Neuron (in vitro differentiated cells): ENCODE data around the gene AMER1.
"Not testable (repeated sequence)": the region's sequence is repeated elsewhere in the genome, so short reads cannot be mapped to it uniquely, and the experiment has no call there.

Experiments
- H2AFZ ChIP-seq: one replicate; pipeline ENCODE4 v1.6.1; 2013; ENCODE audit warnings: low read depth, mild to moderate bottlenecking, inconsistent platforms, low read length, moderate library complexity
- H3K27me3 ChIP-seq: one replicate; pipeline ENCODE4 v1.6.1; 2013; ENCODE audit warnings: low read length; ENCODE audit not compliant: insufficient read depth
- H3K36me3 ChIP-seq: one replicate; pipeline ENCODE4 v1.6.1; 2013; ENCODE audit warnings: low read length; ENCODE audit not compliant: insufficient read depth
- H3K4me1 ChIP-seq: one replicate; pipeline ENCODE4 v1.6.1; 2013; ENCODE audit warnings: low read length; ENCODE audit not compliant: insufficient read depth
- H3K4me3 ChIP-seq: 2 replicates; pipeline ENCODE4 v1.5.1; 2013; ENCODE audit warnings: mild to moderate bottlenecking, low read length, moderate library complexity
- H3K9me3 ChIP-seq: one replicate; pipeline ENCODE4 v1.6.1; 2013; ENCODE audit warnings: low read length

AMER1 gene

DNA sequence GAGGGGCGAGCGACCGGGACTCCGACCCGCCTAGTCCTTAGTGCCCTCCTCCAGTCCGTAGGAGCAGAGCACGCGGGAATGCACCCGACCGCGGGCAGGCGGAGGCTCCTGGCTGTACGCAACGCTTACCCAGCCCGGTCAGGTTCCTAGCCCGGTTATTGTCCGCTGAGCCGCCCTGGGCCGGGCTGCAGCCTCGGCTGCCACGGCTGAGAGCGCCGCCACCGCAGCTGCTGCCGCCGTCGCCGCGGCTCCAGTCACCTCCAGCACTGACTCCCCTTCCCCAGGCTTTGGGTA is at the start of gene AMER1:
Gene AMER1 (minus strand): TSS at position 268 of the 294 bp plus-strand sequence. CDS start 12,422 bp downstream, outside the sequence.
- H2AFZ ChIP-seq, result peak within 1 kb of the TSS; percentile 55
- H3K4me3 ChIP-seq, result peak within 1 kb of the TSS; percentile 77
- no peaks in the 10 kb centered on the region for H3K27me3 ChIP-seq
- H3K36me3 ChIP-seq, result no peaks in the 10 kb centered on the region
- H3K9me3 ChIP-seq, result no peaks in the 10 kb centered on the region
- peaks cover 6% of the 10 kb centered on the region for H3K4me1 ChIP-seq

DNA sequence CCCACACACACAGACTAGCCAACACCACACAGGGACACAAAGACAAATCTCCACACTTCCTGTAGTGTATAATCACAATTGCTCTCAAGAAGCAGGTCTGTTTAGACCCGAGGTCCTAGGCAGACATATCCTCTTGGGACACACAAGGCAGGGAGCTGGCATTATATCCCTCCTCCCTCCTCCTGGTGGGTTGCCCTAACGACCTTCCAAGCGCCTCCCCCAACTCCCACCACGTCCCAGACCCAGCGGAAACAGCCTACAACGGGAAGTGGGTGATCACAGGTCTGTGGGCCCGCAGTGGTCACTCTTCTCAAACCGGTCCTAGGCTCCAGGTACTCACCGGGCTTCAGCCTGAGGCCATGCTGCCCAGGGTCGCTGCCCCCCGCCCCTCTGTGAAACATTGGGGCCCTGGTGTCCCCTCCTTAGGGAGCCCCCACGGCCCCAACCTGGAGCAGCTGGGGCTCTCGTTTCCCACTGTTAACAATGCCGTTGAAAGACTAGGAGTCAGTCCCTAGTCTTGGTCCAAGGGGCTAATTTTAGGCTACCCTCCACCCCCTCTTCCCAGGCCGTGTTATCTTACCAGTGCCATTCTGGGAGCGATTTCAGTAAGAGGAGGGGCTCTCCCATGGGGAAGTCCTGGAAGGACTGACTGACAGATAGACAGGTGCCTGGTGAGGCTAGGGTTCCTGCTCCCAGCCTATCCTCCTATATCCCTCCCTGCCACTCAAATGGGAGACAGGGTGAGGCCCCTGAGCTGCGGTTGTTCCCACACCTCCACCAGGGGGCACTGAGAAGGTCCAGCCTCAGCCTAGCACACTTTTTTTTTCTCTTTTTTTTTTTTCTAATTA is 24.8 kb upstream of the AMER1 start, which contains the start of gene ASB12:
Gene ASB12 (minus strand): TSS at position 485 of the 848 bp plus-strand sequence. CDS start 4,957 bp downstream, outside the sequence.
- no peaks in the 10 kb centered on the region for H3K36me3 ChIP-seq
- H3K4me1 ChIP-seq, result no peaks in the 10 kb centered on the region
- H3K27me3 ChIP-seq, result no peaks in the 10 kb centered on the region
- no peak within 1 kb of the TSS for H2AFZ ChIP-seq
- no peaks in the 10 kb centered on the region for H3K9me3 ChIP-seq
- no peak within 1 kb of the TSS for H3K4me3 ChIP-seq

DNA sequence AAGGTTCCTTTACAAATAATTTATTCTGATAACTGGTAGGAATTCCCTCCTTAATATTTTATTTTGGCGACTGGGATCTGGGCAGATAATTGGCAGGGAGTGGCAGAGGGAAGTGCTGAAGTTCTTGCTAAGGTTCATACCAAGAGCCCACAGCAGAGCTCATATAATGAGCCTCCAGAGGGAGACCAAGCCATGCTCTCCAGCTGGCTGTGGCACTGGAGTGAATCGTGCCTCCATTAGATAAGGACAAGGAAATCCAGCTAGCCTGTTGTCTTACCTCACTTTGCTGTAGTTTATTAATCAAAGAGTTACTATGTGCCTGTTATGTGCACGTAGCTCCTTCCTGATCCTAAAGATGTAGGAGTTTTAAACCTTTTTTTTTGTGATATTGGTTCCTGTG is 23.6 kb upstream of the AMER1 start:
- no peaks in the 10 kb centered on the region for H3K27me3 ChIP-seq
- no peaks in the 10 kb centered on the region for H3K36me3 ChIP-seq
- no peaks in the 10 kb centered on the region for H3K9me3 ChIP-seq
- no peak overlapping the region for H3K4me3 ChIP-seq
- no peaks in the 10 kb centered on the region for H3K4me1 ChIP-seq
- H2AFZ ChIP-seq, result no peak overlapping the region

DNA sequence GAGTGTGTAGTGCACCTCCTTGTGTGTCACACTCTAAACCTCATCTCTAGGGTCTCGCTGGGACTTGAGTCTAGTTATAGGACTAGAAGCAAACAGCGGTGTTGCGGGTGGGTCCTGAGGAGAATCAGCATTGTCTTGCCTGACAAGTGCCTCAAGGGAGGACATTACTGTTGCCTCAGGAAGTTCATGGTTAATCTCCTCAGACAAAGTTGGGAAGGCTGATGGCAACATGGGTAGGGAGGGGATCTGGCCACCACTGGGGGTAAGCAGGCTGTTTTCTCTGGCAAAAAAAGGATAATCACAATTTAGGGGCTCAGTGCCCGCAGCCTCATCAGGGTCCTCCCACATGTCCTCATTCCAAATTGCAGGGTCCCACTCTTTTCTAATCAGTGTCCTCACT is 12.5 kb upstream of the AMER1 start:
- Histone ChIP-seq H3K9me3 (no peaks in the 10 kb centered on the region), H3K4me3 (no peak overlapping the region), H3K27me3 (peaks cover 2% of the 10 kb centered on the region), H3K4me1 (no peaks in the 10 kb centered on the region), H3K36me3 (no peaks in the 10 kb centered on the region), H2AFZ (no peak overlapping the region)

DNA sequence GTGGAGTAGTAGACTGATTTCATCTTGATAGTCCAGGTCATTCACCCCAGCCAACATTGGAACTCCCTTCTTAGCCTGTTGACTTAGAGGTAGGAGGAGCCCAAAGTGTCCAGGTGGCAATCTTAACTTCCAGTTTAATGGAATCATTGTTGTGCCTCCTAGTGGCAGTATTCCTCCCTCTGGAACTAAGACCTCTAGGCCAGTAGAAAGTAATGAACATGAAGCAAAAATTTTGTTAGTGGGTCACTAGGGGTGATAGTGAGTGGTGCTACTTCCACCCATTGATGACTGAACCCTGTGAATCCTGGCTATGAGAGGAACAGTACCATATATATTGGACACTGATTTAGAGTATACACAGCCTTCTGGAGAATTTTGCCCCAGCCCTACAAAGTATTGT is 8.5 kb upstream of the AMER1 start:
- not testable (repeated sequence) for H3K4me3 ChIP-seq, H3K27me3 ChIP-seq, H2AFZ ChIP-seq, H3K36me3 ChIP-seq, H3K9me3 ChIP-seq, H3K4me1 ChIP-seq

DNA sequence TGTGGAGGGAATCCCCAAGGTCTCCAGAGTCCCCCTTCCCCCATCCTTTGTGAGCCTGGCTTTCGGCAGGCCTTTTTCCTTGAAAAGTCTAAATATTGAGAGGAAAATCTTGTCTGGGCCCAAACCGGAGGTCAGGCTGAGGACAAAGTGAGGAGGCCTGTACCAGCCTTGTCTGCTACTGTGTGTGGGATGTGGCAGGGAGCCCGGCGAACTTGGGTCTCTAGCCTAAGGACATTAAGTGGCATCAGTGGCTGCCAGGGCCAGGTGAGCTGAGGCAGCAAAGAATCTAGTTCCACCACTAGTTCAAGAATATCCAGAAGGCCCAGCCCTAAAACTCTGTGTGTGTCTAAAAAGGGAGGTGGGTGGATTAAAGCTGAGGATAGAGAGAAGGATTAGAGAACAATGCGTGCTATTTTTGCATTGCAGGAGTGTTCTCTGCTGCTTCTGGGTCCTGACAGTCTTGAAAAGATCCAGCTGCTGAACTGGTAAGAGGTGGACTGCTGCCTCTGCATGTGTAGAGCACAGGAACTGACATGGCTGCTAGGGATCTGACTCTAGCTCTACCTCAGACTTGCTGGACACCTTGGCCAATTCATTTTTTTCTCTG is 1.2 kb upstream of the AMER1 start:
- Histone ChIP-seq H3K9me3 (no peaks in the 10 kb centered on the region), H3K27me3 (no peaks in the 10 kb centered on the region), H3K4me3 (peak overlapping the region; percentile 77), H3K4me1 (peaks cover 6% of the 10 kb centered on the region), H3K36me3 (no peaks in the 10 kb centered on the region), H2AFZ (peak overlapping the region; percentile 38)

DNA sequence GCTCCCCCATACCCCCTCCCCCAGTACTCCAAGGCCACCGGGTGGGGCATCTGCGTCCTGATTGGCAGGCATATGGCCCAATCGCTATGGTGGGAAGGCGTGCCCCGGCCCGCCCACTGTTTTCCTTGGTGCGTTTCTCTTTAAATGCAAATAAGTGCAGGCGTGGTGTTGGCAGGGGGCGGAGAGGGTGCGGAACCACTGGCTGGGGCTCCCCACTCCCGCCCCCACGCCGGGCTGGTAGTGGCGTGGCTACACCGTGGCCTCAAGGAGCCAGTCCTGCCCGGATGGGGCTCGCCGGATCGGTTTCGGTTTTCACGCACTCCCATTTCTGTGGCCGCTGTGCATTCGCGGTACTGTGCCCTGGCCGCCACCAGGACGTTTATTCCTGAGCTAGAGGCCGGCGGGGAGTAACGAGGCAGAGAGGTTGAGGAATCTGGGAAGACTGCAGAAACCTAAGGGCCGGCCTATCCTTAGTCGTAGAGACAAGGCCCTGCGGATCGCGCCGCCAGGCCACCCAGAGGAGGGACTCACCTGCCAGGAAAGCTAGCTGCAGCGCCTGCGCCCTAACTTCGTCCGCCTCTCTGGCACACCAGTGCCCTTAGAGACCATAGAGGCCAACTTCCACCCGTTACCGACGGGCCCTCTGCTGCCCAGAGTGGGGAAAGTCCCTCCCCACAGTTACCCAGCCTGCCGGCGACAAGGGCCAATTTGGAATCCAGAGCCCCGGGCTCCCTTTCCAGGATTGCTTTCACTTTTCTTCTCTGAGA is 410 bp upstream of the AMER1 start:
- Histone ChIP-seq H3K27me3 (no peaks in the 10 kb centered on the region), H2AFZ (peak overlapping the region; percentile 55)

DNA sequence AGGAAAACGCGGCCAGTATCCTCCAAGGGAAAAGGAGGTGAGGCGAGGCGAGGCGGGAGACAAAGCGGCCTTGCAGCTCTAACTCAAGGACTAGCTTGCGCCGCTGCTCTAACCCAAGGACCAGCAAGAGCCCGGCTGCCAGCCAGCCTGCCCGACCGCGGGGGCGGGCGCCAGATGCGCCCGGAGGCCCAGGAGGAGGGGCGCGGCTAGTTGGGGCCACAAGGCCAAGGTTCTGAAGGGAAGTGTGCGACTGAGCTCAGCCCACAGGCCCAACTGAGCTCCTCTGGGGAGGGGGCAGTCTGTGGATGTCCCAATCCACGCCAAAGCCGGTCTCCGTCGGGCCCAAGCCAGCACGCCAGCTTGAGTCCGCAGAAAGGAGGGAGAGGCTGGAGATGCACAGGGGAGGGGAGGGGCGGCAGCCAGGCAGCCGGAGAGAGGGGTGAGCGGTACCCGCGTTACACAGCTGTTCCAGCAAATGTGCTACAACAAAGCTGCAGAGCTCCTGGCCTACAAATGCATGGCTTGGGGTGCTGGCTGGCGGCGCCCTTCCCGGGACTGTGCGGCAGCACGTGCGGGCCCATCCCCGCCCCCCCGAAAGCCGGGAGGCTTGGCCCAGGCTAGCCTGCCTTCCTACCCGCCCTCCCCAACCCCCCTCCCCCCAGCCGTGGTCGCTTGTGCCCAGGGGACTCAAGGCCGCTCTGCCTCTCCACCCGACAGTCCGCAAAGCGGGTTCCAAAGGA is 637 bp downstream of the AMER1 start:
- peak overlapping the region; percentile 55 for H2AFZ ChIP-seq
- peak overlapping the region; percentile 77 for H3K4me3 ChIP-seq
- peaks cover 6% of the 10 kb centered on the region for H3K4me1 ChIP-seq
- no peaks in the 10 kb centered on the region for H3K36me3 ChIP-seq
- H3K27me3 ChIP-seq, result no peaks in the 10 kb centered on the region
- H3K9me3 ChIP-seq, result no peaks in the 10 kb centered on the region

More for the DNA sequence above, 410 bp upstream of the AMER1 start:
- peak overlapping the region; percentile 77 for H3K4me3 ChIP-seq
- no peaks in the 10 kb centered on the region for H3K9me3 ChIP-seq
- H3K4me1 ChIP-seq, result peaks cover 6% of the 10 kb centered on the region
- H3K36me3 ChIP-seq, result no peaks in the 10 kb centered on the region

DNA sequence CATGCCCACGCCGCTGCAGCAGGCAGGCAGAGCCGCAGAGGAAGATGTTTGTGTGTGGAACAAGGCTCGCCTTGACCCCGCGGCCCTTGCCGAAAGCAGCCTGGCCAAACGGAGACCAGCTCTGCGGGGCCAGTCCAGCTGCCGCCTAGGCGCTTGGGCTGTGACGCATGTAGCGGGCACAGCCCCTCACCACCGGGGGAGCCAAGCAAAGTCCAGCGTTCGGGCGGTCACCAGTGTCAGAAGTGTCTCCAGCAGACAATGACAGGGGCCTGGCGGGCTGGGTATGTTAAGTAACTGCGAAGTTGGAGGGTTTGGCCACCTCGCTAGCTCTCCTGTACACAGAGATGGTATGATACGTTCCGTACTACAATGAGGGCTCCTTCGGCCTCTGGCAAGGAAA is 1.3 kb downstream of the AMER1 start:
- Histone ChIP-seq H3K4me3 (peak overlapping the region; percentile 77), H3K4me1 (peaks cover 6% of the 10 kb centered on the region), H3K27me3 (no peaks in the 10 kb centered on the region), H3K9me3 (no peaks in the 10 kb centered on the region), H3K36me3 (no peaks in the 10 kb centered on the region), H2AFZ (peak overlapping the region; percentile 6)

DNA sequence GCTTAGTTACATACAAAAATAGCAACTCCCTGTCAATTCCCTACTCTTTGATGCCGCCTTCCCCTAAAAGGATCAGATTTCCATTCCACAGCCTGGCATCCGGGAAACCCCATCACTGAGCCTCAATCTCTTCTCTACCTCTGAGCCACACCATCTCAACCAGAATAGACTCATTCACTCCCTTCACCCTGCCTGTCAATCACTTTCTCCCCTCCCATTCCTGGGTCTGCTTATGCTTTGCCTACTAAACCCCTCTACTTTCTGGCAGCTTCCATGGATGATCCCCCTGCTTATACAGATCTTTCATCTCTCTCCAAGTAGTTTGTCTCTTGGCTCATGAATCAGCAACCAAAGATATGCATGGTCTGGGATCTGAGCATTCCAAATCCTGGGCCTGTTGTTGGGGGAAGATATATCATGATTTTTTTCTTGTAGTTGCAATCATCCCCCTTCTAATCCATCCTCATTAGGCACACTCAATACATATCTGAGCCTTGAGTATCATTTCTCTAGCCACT is 2.6 kb downstream of the AMER1 start:
- Histone ChIP-seq H3K4me1 (peaks cover 6% of the 10 kb centered on the region), H2AFZ (no peak overlapping the region), H3K27me3 (no peaks in the 10 kb centered on the region), H3K9me3 (no peaks in the 10 kb centered on the region), H3K36me3 (no peaks in the 10 kb centered on the region), H3K4me3 (no peak overlapping the region)

DNA sequence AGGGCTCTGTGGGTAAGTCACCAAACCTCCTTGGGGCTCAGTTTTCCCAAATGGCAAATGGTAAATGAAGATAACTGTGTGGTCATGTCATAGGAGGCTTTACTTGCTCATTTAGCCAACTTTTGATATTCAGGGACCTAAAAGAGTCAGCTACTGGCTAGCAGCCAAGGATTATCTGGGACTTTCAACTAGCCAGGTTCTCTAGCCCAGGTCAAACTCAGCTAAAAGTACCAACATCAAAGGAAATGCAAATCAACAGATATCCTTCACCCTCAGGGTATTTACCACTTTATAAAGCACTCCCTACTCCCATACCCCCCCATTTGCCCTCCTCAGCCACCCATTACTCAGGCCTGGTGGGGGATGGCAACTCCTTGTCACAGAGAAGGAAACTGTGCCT is 7.5 kb downstream of the AMER1 start:
- Histone ChIP-seq H2AFZ (no peak overlapping the region), H3K27me3 (no peaks in the 10 kb centered on the region), H3K4me3 (no peak overlapping the region), H3K4me1 (no peaks in the 10 kb centered on the region), H3K36me3 (peaks cover 5% of the 10 kb centered on the region), H3K9me3 (no peaks in the 10 kb centered on the region)

DNA sequence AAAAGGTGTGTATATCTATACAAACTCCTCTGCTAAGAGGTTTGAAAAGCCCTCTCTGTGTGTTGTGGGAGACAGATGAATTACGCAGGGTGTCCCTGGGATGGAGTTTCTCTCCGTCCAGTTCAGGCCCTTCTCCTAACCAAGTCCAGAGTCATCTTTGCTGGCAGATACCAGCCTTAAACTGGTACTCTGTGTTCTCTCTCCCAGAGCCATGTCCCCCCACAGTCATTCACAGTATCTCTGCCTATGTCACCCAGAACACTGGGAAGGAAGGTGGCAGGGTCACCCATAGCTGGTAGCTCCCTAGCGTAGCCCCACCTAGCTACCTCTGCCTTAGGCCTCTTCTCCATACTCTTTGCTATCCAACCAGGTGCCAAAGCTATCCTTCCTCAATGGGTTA is 8.9 kb downstream of the AMER1 start:
- Histone ChIP-seq H3K4me1 (no peaks in the 10 kb centered on the region), H3K9me3 (no peaks in the 10 kb centered on the region), H2AFZ (no peak overlapping the region), H3K36me3 (peaks cover 15% of the 10 kb centered on the region), H3K4me3 (no peak overlapping the region), H3K27me3 (no peaks in the 10 kb centered on the region)
